NCI-H146 treated with DMSO at 0.1 percent for 48 hours (cell line): ENCODE measurements around the gene PHC3.
A peak's percentile ranks its signal among the peaks of the same experiment; 100 is the strongest.
"Not testable (repeated sequence)": the region's sequence is repeated elsewhere in the genome, so short reads cannot be mapped to it uniquely, and the experiment has no call there.

Source experiments
- DNase-seq: peaks from one replicate; lab custom pipeline; 2025; ENCODE audit not compliant: unreplicated experiment; lab: John Stamatoyannopoulos, UW

Gene PHC3

DNA sequence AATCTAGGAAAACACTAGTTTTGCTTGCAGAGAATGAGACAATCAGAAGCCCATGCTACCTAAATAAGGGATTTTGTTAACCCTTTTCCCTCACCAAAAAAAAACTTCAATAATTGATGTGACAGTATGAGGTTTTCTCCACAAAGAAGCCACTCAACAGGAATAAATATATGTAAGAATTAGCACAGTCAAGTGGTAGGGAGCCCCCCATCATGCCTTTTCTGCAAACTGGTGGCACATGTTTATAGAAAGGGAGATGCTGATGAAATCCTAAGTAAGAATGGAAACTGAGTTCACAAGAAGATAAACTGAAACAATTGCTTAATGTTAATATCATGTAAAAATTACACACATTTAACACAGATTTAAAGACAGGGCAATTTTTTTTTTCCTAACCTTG, 51.0 kb downstream of the PHC3 start:
- DNase-seq: no peak

DNA sequence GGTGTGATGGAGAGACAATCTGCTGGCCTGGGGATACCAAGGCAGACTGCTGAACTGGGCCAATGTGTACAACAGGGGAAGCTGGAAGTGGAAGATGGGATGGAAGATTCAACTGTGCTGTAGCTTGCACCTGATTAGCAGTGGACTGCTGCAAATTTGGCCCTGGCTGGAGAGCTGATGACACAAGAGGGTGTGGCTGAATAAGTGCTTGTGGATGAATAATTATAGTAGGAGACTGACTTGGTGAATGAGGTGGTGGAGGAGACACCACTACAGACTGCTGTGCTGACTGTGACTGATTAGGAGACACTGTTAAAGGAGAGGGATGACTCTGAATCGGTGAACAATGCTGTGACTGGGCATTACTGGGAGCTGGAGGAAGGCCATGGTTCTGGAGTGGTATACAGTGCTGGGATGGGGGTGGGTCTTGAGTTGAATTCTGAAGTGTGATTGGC, 52.5 kb downstream of the PHC3 start:
- no peak for DNase-seq

- DNase-seq: peak; percentile 16
Observed at GRCh38 chr3:170128259-170128976, 53.1 kb downstream of the PHC3 start.

DNA sequence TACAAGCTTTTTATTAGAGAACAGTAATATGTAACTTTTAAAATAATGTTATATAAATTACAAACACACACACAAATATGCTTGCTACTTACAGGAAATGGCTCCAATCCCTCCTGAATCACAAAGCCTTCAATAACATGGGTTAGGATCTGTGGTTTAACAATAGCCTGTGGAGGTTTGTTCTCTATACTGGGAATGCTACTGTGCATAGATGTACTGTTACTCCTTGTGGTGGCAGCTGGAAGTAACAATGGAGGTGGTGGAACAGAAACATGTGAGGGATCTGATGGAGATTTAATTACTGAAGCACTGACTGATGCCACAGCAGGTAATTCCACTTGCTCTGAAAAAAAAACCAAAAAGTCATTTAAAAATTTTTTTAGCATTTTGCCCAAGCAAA, 64.4 kb downstream of the PHC3 start:
- no peak for DNase-seq

DNA sequence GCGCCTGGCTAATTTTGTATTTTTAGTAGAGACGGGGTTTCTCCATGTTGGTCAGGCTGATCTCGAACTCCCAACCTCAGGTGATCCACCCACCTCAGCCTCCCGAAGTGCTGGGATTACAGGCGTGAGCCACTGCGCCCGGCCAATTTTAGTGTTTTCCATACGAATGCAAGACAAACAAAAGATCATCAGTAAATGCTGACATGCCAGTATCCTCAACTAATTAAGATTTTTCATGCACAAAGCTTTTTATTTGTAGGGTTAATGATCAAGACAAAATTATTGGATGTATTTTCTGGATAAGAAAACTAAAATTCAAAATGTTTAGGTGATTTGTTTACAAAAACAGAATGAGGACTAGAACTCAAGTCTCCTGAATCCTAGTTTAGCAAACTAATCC, 67.4 kb downstream of the PHC3 start:
- not testable (repeated sequence) for DNase-seq

GRCh38 chr3:170111147-170111771, 70.3 kb downstream of the PHC3 start:
- DNase-seq: no peak

DNA sequence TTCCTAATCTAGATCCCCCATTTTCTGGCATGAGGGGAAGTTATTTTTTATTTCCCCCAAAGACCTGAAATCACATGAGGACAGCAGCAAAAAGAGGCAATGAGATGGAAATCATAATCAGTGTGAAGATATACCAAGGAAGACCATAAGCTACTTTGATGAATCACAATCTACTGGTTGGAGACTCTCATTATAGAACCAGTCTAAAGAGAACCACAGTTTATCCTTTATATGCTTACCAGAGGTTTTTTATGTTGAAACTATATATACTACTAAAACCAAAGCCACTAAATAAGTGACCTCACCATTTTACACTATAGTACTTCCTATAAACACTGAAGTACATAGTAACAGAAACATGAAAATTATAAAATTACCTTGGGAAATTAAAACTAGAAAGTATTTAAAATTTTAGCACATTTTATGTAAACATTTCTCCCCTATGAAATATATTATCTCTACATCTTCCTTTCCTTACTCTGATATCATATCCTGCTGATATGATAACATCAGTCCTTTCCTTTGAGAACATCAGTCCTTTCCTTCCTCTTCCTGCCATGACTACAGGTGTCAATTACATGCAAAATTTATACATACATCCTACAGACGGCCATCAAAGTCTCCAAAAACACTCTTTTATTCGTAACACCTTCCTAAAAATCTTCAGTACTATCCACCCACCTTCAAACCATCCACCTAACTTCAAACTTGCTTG, 71.8 kb downstream of the PHC3 start:
- DNase-seq: no peak

DNA sequence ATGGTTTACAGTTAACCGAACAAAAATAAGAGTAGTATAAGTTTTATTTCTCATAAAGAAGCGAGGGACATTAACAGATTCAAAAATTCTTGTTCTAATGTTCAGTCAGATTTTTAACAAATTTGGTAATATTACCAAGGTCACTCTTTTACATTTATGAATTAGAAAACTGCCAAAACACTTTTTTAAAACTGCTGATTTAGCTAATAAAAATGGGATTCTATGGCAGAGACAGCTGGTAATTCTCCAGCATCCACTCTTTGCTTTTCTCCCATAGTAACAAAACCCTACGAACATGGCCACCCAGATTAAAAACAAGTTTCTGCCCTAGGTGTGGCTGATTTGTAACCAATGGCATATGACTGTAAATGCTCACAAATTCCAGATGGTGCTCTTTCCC, 72.6 kb downstream of the PHC3 start:
- DNase-seq: no peak

DNA sequence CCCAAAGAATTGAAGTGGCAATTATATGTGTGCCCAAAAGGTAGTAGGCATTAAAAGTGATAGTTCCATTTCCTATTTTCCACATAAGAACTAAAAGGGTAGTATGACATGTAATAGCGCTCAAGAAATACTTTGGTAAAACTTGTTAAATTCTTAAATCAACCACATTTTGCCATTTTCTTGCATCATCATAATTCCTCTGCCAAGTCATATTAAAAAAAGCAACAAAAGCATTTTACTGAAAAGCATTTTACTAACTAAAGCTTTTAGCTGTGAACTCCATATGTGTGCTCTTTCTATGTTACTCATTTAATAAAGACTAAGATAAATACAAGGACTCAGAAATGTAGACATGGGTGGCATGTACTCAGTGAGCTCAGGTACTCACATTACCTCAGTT, 73.6 kb downstream of the PHC3 start:
- no peak for DNase-seq

GRCh38 chr3:170102431-170102830, 79.1 kb downstream of the PHC3 start:
- no peak for DNase-seq

GRCh38 chr3:170100944-170101343, 80.6 kb downstream of the PHC3 start:
- no peak for DNase-seq

DNA sequence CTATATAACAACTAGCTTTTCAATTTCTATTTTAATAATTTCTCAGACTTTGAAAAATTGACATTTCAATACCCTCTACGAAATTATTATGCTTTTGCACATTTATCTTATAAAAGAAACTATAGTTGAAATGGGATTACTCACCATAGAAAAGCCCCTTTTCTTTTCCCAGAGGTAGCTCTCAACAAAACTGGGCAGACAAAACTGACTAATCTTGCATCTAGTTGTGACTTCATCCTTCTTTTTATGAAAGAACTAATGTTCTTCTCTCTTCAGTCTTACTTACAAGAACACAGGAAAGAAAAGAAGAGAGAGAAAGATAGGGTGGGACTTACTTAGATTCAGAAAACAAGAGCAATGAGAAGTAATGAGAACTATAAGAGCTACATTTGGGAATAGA, 82.8 kb downstream of the PHC3 start:
- DNase-seq: no peak

GRCh38 chr3:170096342-170096741, 85.2 kb downstream of the PHC3 start:
- no peak for DNase-seq

DNA sequence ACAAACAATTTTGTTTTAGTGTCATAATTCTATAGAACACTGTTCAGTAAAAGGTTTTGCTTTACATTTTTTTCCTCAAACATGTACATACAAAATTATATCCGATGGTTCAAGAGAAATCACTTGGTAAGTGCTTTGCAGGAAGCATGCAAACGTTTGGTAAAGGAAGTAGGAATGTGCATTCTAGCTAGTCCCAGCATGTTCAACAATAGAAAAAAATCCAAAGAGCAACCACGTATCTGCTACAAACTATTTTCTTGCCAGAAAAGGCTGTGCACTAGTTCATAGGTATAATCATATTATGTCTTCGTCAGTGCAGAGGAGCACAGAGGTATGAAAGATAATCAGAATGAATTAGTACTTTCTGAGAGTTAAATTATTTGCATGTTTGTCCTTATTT, 85.8 kb downstream of the PHC3 start:
- no peak for DNase-seq

- no peak for DNase-seq
Observed at GRCh38 chr3:170092907-170093306, 88.6 kb downstream of the PHC3 start.

DNA sequence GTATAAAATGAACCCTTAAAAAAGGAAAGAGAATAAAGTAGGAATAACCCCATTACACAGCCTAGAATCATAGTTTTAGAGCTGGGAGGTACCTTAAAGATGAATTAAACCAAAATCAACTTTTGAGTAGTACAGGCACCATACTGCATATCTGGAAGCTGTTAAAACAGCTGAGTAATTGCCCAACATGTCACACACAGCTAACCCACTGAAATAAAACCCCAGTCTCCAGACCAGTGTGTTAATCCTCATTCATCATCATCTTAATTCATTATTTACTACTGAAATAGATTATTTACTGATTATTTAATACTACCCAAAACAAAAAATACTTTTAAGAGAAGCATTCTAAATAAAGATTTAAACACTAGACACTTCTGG, 90.9 kb downstream of the PHC3 start:
- no peak for DNase-seq

DNA sequence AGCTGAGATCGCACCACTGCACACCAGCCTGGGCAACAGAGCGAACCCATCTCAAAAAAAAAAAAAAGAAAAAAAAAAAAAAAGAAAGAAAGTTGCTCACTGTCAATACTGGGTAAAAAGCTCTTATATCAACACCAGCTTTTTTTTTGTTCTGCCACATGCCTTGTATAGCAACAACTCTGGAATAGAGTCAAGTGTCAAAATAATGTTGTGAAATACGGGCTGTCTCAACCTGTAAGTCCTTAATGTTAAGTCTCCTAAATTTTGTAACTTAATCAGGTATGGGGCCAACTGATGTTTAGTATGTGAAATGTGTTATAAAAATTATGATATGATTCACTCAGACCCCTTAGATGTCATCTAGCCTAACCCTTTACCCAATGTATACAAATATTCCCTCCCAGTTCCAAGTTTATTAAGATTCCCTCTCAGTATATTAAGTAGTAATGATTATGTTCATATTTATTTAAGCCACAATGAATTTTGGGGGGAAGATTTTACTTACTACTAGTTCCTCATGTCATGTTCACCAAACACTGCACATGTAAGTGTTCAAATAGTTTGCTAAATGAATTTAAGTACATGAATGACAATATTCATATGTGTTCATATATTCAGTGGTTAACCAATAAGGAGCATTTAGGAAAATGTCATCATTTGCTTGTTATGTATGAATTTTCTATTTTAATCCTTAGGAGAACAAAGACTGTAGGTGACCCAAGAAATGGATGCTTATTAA, 91.5 kb downstream of the PHC3 start:
- no peak for DNase-seq

DNA sequence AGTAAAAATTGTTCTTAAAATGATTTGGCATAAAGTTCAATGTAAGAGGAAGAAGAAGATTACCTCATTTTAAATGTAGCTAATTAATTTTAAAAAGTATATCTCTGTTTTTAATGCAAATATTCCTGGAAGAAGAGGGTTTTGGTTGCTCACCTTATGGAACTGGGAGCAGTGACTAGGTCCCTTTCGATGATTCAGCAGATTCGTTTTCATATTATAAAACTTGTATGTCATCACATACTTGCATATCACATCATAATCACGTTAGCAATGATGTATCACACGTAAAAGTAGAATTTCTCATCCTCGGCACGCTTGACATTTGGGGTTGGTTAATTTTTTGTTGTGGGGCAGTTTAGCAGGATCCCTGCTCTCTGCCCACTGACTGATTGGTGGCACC, 96.1 kb downstream of the PHC3 start:
- DNase-seq: no peak

DNA sequence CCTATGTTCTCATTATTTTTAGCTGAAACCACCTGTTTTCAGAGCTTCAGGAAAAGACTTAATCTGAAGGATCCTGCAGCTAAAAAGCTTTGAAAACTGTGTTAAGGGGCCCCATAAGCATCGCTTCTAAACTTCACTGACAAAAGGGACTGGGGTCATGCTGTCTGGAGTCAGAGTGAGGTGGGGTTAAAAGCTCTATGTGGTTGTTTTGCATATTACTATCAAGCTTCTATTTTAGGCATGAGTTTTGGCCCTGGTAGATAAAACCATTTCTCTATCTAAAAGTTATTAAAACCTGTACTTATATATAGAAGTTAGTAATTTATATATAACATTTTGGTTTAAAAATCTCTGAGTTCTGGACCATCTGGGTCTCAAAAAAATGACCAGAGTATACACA, 98.2 kb downstream of the PHC3 start:
- no peak for DNase-seq

- no peak for DNase-seq
Observed at GRCh38 chr3:170081079-170081741, 100.3 kb downstream of the PHC3 start.

DNA sequence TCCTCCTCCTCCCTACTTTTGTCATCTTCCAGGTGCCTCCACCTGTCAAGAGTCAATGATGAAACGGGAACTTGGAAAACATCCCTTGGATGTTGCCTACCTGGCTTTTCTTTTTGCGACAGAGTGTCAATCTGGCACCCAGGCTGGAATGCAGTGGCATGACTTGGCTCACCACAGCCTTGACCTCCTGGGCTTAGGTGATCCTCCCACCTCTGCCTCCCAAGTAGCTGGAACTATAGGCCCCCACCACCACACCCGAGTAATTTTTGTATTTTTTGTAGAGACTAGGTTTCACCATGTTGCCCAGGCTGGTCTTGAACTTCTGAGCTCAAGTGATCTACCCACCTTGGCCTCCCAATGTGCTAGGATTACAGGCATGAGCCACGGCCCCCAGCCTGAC, 100.9 kb downstream of the PHC3 start:
- no peak for DNase-seq
